ENCODE results near the gene MMP25.

DNA sequence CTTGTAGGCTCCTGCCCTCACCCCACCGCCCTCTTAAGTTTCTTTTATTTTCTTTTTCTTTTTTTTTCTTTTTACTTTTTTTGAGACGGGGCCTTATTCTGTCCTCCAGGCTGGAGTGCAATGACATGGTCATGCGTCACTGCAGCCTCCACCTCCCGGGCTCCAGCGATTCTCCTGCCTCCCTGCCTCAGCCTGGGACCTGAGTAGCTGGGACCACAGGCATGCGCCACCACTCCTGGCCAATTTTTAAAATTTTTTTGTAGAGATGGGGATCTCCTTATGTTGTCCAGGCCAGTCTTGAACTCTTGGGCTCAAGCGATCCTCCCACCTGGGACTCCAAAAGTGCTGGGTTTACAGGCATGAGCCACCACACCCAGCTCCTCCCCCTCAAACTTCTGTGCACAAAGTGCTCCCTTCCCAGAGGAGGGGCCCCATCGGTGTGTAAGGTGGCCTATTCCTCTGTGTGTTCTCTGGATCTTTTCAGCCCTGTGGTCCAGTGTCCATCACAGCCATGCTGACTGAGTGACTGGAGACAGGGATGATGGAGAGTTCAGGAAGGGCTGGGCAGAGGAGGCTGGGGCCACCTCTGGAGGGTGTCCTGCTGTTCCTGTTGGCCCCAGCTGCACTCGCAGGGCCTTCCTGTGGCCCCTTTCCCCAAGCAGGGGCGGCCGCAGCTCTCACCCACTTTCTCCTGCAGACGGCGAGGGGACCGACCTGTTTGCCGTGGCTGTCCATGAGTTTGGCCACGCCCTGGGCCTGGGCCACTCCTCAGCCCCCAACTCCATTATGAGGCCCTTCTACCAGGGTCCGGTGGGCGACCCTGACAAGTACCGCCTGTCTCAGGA lies 10.2 kb downstream of the MMP25 start:
- TF ChIP-seq EZH2phosphoT487 (IDR thresholded peaks at IDR 0.05; ENCODE audit: insufficient read depth, low read depth) (no peak), EZH2 (IDR thresholded peaks at IDR 0.05; ENCODE audit: insufficient read depth, poor library complexity, severe bottlenecking) (no peak)

All from GM23248 (cell line).